Measurements from ENCODE around the gene ADAMTS12.

The ADAMTS12 gene

DNA sequence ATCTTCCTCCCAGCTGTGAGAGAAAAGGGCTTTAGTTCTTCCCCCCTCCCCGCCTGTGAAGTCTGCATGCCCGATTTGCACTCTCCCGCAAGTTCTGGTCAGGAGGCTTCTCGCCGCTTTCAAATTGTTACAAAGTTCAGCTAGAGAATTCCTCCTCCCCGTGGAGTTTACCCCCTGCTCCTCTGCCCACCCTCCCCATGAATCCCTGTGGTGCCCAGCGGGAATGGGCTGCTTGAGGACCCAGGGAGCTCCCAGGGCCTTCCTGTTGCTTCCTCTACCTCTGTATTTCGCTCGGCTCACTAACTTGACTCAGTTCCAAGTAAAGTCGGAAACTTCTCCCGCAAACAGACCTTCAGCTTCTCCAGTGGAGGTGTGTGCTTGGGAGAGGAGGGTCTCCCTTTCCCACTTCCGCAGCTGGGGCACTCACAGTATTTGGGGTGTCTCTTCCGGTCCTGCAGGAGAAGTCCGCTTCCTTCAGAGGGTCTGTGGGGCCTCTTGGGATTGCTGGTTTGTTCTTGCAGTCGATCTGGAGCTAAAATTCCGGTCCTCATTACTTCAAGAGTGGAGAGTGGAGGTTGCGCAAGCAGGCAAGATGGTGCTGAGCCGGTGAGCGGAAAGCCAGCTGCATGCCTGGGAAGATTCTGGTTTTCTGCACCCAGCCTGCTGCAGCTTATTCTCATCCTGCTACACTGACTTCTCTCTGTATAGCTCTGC is 97.8 kb downstream of the ADAMTS12 start:
- Histone ChIP-seq H3K4me1 (ENCODE audit: insufficient read depth, low read length) (peaks cover 16% of the 10 kb centered on the region), H3K27me3 (ENCODE audit: insufficient read depth, low read length) (no peaks in the 10 kb centered on the region), H3K9me3 (ENCODE audit: insufficient read depth, low read depth, low read length) (no peaks in the 10 kb centered on the region), H3K27ac (ENCODE audit: low read length) (no peak overlapping the region), H3K36me3 (ENCODE audit: insufficient read depth, low read depth, low read length) (no peaks in the 10 kb centered on the region), H3K4me3 (ENCODE audit: low read length) (no peak overlapping the region), H3K9ac (ENCODE audit: low read depth, low read length) (no peak overlapping the region)

DNA sequence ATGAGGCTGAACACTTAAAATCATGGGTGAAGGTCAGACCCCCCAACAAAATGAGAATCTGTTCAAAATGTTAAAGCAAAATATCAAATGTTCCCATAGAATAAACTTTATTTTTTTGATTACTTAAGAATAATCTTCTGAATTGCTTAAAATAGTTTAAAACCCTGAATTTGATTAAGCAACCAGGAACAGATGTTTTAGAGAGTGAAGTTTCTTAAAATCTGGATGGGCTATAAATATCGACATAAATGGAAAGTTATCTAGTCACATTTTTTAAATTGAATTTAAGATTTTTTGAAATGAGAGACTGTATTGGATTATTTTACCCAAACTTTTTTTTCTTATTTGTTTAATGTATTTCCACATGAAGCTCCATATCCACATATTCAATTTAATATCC is 98.5 kb downstream of the ADAMTS12 start:
- Histone ChIP-seq H3K4me3 (ENCODE audit: low read length) (no peak overlapping the region), H3K27me3 (ENCODE audit: insufficient read depth, low read length) (no peaks in the 10 kb centered on the region), H3K27ac (ENCODE audit: low read length) (no peak overlapping the region), H3K4me1 (ENCODE audit: insufficient read depth, low read length) (peaks cover 16% of the 10 kb centered on the region), H3K9me3 (ENCODE audit: insufficient read depth, low read depth, low read length) (no peaks in the 10 kb centered on the region), H3K9ac (ENCODE audit: low read depth, low read length) (no peak overlapping the region), H3K36me3 (ENCODE audit: insufficient read depth, low read depth, low read length) (no peaks in the 10 kb centered on the region)

GRCh38 chr5:33792559-33792958 is 99.2 kb downstream of the ADAMTS12 start:
- no peak overlapping the region for H3K27ac ChIP-seq (ENCODE audit: low read length)
- no peaks in the 10 kb centered on the region for H3K36me3 ChIP-seq (ENCODE audit: insufficient read depth, low read depth, low read length)
- H3K27me3 ChIP-seq (ENCODE audit: insufficient read depth, low read length), result no peaks in the 10 kb centered on the region
- no peaks in the 10 kb centered on the region for H3K9me3 ChIP-seq (ENCODE audit: insufficient read depth, low read depth, low read length)
- H3K4me1 ChIP-seq (ENCODE audit: insufficient read depth, low read length), result peaks cover 16% of the 10 kb centered on the region
- no peak overlapping the region for H3K4me3 ChIP-seq (ENCODE audit: low read length)
- H3K9ac ChIP-seq (ENCODE audit: low read depth, low read length), result no peak overlapping the region

GRCh38 chr5:33789567-33789957 is 102.2 kb downstream of the ADAMTS12 start:
- H3K4me3 ChIP-seq (ENCODE audit: low read length), result no peak overlapping the region
- peaks cover 9% of the 10 kb centered on the region for H3K9me3 ChIP-seq (ENCODE audit: insufficient read depth, low read depth, low read length)
- H3K27me3 ChIP-seq (ENCODE audit: insufficient read depth, low read length), result no peaks in the 10 kb centered on the region
- H3K9ac ChIP-seq (ENCODE audit: low read depth, low read length), result no peak overlapping the region
- H3K27ac ChIP-seq (ENCODE audit: low read length), result no peak overlapping the region
- peaks cover 6% of the 10 kb centered on the region; the same call in 1 of the 2 replicates for H3K4me1 ChIP-seq (ENCODE audit: insufficient read depth, low read length)
- no peaks in the 10 kb centered on the region for H3K36me3 ChIP-seq (ENCODE audit: insufficient read depth, low read depth, low read length)

DNA sequence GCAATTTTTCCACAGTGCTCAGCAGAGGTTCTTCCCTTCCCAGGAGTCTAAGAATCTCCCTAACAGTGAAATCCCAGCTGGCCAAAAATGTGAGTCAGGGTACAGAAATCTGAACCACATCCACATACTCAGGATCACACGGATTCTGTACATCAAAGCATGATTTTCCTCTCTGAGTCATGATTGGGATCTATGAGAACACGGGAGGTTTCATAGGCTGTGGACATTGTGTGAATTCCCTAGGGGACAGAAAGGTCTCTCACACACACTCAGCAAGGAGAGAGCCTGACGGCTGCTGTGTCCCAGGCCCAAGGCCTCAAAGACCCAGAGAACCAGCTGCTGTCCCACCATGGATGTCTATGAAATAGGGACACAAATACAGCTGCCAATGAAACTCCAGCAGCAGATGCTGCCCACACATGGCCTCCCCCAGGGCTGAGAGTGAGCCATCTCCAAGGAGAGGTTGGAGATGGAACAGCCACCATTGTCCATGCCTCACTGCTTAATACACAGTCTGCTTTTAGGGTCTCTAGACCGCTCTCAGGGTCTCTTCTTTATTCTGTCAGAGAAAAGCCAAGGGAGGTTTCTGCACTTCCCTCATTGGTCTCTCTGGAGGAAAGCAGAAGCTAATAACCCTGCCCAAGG is 102.7 kb downstream of the ADAMTS12 start:
- H3K4me3 ChIP-seq (ENCODE audit: low read length), result no peak overlapping the region
- H3K9ac ChIP-seq (ENCODE audit: low read depth, low read length), result no peak overlapping the region
- H3K36me3 ChIP-seq (ENCODE audit: insufficient read depth, low read depth, low read length), result no peaks in the 10 kb centered on the region
- H3K27me3 ChIP-seq (ENCODE audit: insufficient read depth, low read length), result no peaks in the 10 kb centered on the region
- H3K27ac ChIP-seq (ENCODE audit: low read length), result no peak overlapping the region
- H3K4me1 ChIP-seq (ENCODE audit: insufficient read depth, low read length), result peaks cover 2% of the 10 kb centered on the region; the same call in 1 of the 2 replicates
- H3K9me3 ChIP-seq (ENCODE audit: insufficient read depth, low read depth, low read length), result peaks cover 9% of the 10 kb centered on the region

GRCh38 chr5:33785571-33785970 is 106.2 kb downstream of the ADAMTS12 start:
- H3K9me3 ChIP-seq (ENCODE audit: insufficient read depth, low read depth, low read length), result peaks cover 9% of the 10 kb centered on the region
- H3K9ac ChIP-seq (ENCODE audit: low read depth, low read length), result no peak overlapping the region
- no peaks in the 10 kb centered on the region for H3K4me1 ChIP-seq (ENCODE audit: insufficient read depth, low read length)
- no peaks in the 10 kb centered on the region for H3K27me3 ChIP-seq (ENCODE audit: insufficient read depth, low read length)
- no peak overlapping the region for H3K4me3 ChIP-seq (ENCODE audit: low read length)
- H3K27ac ChIP-seq (ENCODE audit: low read length), result no peak overlapping the region
- no peaks in the 10 kb centered on the region for H3K36me3 ChIP-seq (ENCODE audit: insufficient read depth, low read depth, low read length)

- Histone ChIP-seq H3K9me3 (ENCODE audit: insufficient read depth, low read depth, low read length) (peaks cover 14% of the 10 kb centered on the region), H3K36me3 (ENCODE audit: insufficient read depth, low read depth, low read length) (no peaks in the 10 kb centered on the region), H3K27me3 (ENCODE audit: insufficient read depth, low read length) (no peaks in the 10 kb centered on the region), H3K4me1 (ENCODE audit: insufficient read depth, low read length) (no peaks in the 10 kb centered on the region), H3K9ac (ENCODE audit: low read depth, low read length) (no peak overlapping the region), H3K27ac (ENCODE audit: low read length) (no peak overlapping the region), H3K4me3 (ENCODE audit: low read length) (no peak overlapping the region)
Measured at GRCh38 chr5:33781286-33781685, 110.5 kb downstream of the ADAMTS12 start.

- no peaks in the 10 kb centered on the region for H3K4me1 ChIP-seq (ENCODE audit: insufficient read depth, low read length)
- no peak overlapping the region for H3K4me3 ChIP-seq (ENCODE audit: low read length)
- H3K9me3 ChIP-seq (ENCODE audit: insufficient read depth, low read depth, low read length), result 0 out of 2 replicates have a peak, but pooled peaks cover 6% of the 10 kb centered on the region
- no peaks in the 10 kb centered on the region for H3K27me3 ChIP-seq (ENCODE audit: insufficient read depth, low read length)
- no peaks in the 10 kb centered on the region for H3K36me3 ChIP-seq (ENCODE audit: insufficient read depth, low read depth, low read length)
- no peak overlapping the region for H3K9ac ChIP-seq (ENCODE audit: low read depth, low read length)
- no peak overlapping the region for H3K27ac ChIP-seq (ENCODE audit: low read length)
Measured at GRCh38 chr5:33776151-33776660, 115.6 kb downstream of the ADAMTS12 start.

- Histone ChIP-seq H3K27me3 (ENCODE audit: insufficient read depth, low read length) (no peaks in the 10 kb centered on the region), H3K9ac (ENCODE audit: low read depth, low read length) (no peak overlapping the region), H3K4me3 (ENCODE audit: low read length) (no peak overlapping the region), H3K27ac (ENCODE audit: low read length) (no peak overlapping the region), H3K36me3 (ENCODE audit: insufficient read depth, low read depth, low read length) (no peaks in the 10 kb centered on the region), H3K4me1 (ENCODE audit: insufficient read depth, low read length) (no peaks in the 10 kb centered on the region), H3K9me3 (ENCODE audit: insufficient read depth, low read depth, low read length) (0 out of 2 replicates have a peak, but pooled peaks cover 6% of the 10 kb centered on the region)
Measured at GRCh38 chr5:33774341-33774740, 117.4 kb downstream of the ADAMTS12 start.

DNA sequence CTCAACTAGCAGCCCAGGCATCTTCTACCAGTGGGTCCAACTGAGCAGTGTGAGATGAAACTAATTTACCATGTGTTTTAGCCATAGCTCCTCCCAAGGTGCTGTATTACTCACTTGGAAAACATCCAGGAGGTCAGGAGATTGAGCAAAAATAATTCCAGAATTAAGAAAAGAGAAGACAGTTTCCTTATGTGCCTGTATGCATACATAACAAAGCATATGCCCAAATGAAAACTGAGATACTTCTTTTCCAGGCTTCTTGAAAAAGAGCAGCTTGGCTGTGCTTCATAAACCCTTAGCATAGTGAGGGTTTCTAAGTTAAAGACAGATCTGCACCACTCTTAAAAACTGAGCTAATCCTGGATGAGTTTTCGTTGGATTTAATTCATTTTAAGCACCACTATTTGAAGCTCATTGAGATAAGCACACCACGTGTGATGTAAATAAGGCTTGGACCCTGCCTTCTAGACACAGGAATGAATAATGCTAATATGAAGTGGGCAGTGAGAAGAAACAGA is 119.4 kb downstream of the ADAMTS12 start:
- no peak overlapping the region for H3K4me3 ChIP-seq (ENCODE audit: low read length)
- H3K4me1 ChIP-seq (ENCODE audit: insufficient read depth, low read length), result peaks cover 3% of the 10 kb centered on the region; the same call in 1 of the 2 replicates
- no peak overlapping the region for H3K9ac ChIP-seq (ENCODE audit: low read depth, low read length)
- no peaks in the 10 kb centered on the region for H3K36me3 ChIP-seq (ENCODE audit: insufficient read depth, low read depth, low read length)
- no peak overlapping the region for H3K27ac ChIP-seq (ENCODE audit: low read length)
- H3K27me3 ChIP-seq (ENCODE audit: insufficient read depth, low read length), result no peaks in the 10 kb centered on the region
- no peaks in the 10 kb centered on the region for H3K9me3 ChIP-seq (ENCODE audit: insufficient read depth, low read depth, low read length)

GRCh38 chr5:33769968-33770367 is 121.8 kb downstream of the ADAMTS12 start:
- Histone ChIP-seq H3K4me3 (ENCODE audit: low read length) (no peak overlapping the region), H3K9ac (ENCODE audit: low read depth, low read length) (no peak overlapping the region), H3K36me3 (ENCODE audit: insufficient read depth, low read depth, low read length) (no peaks in the 10 kb centered on the region), H3K27me3 (ENCODE audit: insufficient read depth, low read length) (no peaks in the 10 kb centered on the region), H3K9me3 (ENCODE audit: insufficient read depth, low read depth, low read length) (no peaks in the 10 kb centered on the region), H3K27ac (ENCODE audit: low read length) (no peak overlapping the region), H3K4me1 (ENCODE audit: insufficient read depth, low read length) (peaks cover 15% of the 10 kb centered on the region)

GRCh38 chr5:33769196-33769595 is 122.6 kb downstream of the ADAMTS12 start:
- Histone ChIP-seq H3K9ac (ENCODE audit: low read depth, low read length) (no peak overlapping the region), H3K9me3 (ENCODE audit: insufficient read depth, low read depth, low read length) (no peaks in the 10 kb centered on the region), H3K27ac (ENCODE audit: low read length) (no peak overlapping the region), H3K27me3 (ENCODE audit: insufficient read depth, low read length) (no peaks in the 10 kb centered on the region), H3K4me1 (ENCODE audit: insufficient read depth, low read length) (peaks cover 21% of the 10 kb centered on the region), H3K36me3 (ENCODE audit: insufficient read depth, low read depth, low read length) (no peaks in the 10 kb centered on the region), H3K4me3 (ENCODE audit: low read length) (no peak overlapping the region)

Data from iPS-20b (cell line).